ENCODE measurements around the gene COMP.

The COMP gene

DNA sequence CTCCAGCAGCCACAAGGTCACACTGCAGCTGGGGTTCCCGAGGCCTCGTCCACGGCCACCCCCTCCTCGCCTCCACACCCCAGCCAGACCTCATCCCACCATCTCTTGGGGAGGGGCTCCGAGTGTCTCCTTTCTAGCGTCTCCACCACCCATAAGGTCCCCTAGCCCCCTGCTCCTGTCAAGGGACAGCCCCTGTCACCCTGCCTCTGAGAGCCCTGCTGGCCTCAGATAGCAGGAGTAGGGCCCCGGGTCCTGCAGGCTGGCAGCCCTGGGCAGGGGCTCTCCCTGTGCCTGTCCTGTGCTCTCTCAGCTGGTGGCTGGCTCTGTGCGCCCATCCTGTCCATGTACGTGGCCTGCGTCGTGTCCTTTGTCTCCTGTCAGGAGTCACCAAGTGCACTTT, 17.0 kb downstream of the COMP start:
- TF ChIP-seq TOX (CRISPR knock-in tag; IDR thresholded peaks at IDR 0.05; ENCODE audit: borderline replicate concordance) (no peak), ZNF8 (CRISPR knock-in tag; IDR thresholded peaks at IDR 0.05) (no peak)
- ATAC-seq = no peak

- ATAC-seq = no peak
- no peak for TF ChIP-seq CREB5 (CRISPR knock-in tag; IDR thresholded peaks at IDR 0.05; ENCODE audit: low read depth)
- TF ChIP-seq RARB (CRISPR knock-in tag; IDR thresholded peaks at IDR 0.05) = no peak
- no peak for TF ChIP-seq ISL1 (CRISPR knock-in tag; IDR thresholded peaks at IDR 0.05)
- TF ChIP-seq BACH2 (CRISPR knock-in tag; IDR thresholded peaks at IDR 0.05; ENCODE audit: borderline replicate concordance) = no peak
- TF ChIP-seq, protein P1, sequence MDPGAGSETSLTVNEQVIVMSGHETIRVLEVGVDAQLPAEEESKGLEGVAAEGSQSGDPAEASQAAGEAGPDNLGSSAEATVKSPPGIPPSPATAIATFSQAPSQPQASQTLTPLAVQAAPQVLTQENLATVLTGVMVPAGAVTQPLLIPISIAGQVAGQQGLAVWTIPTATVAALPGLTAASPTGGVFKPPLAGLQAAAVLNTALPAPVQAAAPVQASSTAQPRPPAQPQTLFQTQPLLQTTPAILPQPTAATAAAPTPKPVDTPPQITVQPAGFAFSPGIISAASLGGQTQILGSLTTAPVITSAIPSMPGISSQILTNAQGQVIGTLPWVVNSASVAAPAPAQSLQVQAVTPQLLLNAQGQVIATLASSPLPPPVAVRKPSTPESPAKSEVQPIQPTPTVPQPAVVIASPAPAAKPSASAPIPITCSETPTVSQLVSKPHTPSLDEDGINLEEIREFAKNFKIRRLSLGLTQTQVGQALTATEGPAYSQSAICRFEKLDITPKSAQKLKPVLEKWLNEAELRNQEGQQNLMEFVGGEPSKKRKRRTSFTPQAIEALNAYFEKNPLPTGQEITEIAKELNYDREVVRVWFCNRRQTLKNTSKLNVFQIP (CRISPR knock-in tag; IDR thresholded peaks at IDR 0.05; ENCODE audit: borderline replicate concordance, low read depth) = no peak
- no peak for TF ChIP-seq OSR1 (CRISPR knock-in tag; IDR thresholded peaks at IDR 0.05)
- TF ChIP-seq SNAI2 (CRISPR knock-in tag; IDR thresholded peaks at IDR 0.05) = no peak
- TF ChIP-seq ARNTL (CRISPR knock-in tag; IDR thresholded peaks at IDR 0.05; ENCODE audit: borderline replicate concordance, low read depth) = no peak
- TF ChIP-seq TCF4 (CRISPR knock-in tag; IDR thresholded peaks at IDR 0.05; ENCODE audit: borderline replicate concordance) = no peak
- TF ChIP-seq ESRRG (CRISPR knock-in tag; IDR thresholded peaks at IDR 0.05) = no peak
- TF ChIP-seq ZNF565 (CRISPR knock-in tag; conservative IDR thresholded peaks at IDR 0.05; ENCODE audit: low read depth) = no peak
- TF ChIP-seq ZFP3 (CRISPR knock-in tag; IDR thresholded peaks at IDR 0.05) = no peak
- TF ChIP-seq, protein P2, sequence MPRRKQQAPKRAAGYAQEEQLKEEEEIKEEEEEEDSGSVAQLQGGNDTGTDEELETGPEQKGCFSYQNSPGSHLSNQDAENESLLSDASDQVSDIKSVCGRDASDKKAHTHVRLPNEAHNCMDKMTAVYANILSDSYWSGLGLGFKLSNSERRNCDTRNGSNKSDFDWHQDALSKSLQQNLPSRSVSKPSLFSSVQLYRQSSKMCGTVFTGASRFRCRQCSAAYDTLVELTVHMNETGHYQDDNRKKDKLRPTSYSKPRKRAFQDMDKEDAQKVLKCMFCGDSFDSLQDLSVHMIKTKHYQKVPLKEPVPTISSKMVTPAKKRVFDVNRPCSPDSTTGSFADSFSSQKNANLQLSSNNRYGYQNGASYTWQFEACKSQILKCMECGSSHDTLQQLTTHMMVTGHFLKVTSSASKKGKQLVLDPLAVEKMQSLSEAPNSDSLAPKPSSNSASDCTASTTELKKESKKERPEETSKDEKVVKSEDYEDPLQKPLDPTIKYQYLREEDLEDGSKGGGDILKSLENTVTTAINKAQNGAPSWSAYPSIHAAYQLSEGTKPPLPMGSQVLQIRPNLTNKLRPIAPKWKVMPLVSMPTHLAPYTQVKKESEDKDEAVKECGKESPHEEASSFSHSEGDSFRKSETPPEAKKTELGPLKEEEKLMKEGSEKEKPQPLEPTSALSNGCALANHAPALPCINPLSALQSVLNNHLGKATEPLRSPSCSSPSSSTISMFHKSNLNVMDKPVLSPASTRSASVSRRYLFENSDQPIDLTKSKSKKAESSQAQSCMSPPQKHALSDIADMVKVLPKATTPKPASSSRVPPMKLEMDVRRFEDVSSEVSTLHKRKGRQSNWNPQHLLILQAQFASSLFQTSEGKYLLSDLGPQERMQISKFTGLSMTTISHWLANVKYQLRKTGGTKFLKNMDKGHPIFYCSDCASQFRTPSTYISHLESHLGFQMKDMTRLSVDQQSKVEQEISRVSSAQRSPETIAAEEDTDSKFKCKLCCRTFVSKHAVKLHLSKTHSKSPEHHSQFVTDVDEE (CRISPR knock-in tag; IDR thresholded peaks at IDR 0.05) = no peak
- no peak for TF ChIP-seq CSDC2 (CRISPR knock-in tag; IDR thresholded peaks at IDR 0.05)
These were observed 17.4 kb downstream of the COMP start for GRCh38 chr19:18773682-18774081.

GRCh38 chr19:18772620-18773587, 18.2 kb downstream of the COMP start:
- no peak for ATAC-seq
- TF ChIP-seq ISL1 (CRISPR knock-in tag; IDR thresholded peaks at IDR 0.05) = no peak
- no peak for TF ChIP-seq ZFP30 (CRISPR knock-in tag; IDR thresholded peaks at IDR 0.05)
- TF ChIP-seq TCF4 (CRISPR knock-in tag; IDR thresholded peaks at IDR 0.05; ENCODE audit: borderline replicate concordance) = no peak
- TF ChIP-seq ZNF8 (CRISPR knock-in tag; IDR thresholded peaks at IDR 0.05) = no peak
- TF ChIP-seq BACH2 (CRISPR knock-in tag; IDR thresholded peaks at IDR 0.05; ENCODE audit: borderline replicate concordance) = no peak
- no peak for TF ChIP-seq PPARA (CRISPR knock-in tag; IDR thresholded peaks at IDR 0.05; ENCODE audit: borderline replicate concordance)
- TF ChIP-seq ZNF70 (CRISPR knock-in tag; IDR thresholded peaks at IDR 0.05) = no peak
- TF ChIP-seq, protein P2 (CRISPR knock-in tag; IDR thresholded peaks at IDR 0.05) = no peak
- no peak for TF ChIP-seq GLIS3 (CRISPR knock-in tag; IDR thresholded peaks at IDR 0.05)
- no peak for TF ChIP-seq ZNF565 (CRISPR knock-in tag; conservative IDR thresholded peaks at IDR 0.05; ENCODE audit: low read depth)
- TF ChIP-seq OSR1 (CRISPR knock-in tag; IDR thresholded peaks at IDR 0.05) = no peak
- no peak for TF ChIP-seq CREB5 (CRISPR knock-in tag; IDR thresholded peaks at IDR 0.05; ENCODE audit: low read depth)
- no peak for TF ChIP-seq ZC3H10 (CRISPR knock-in tag; IDR thresholded peaks at IDR 0.05)
- no peak for TF ChIP-seq ZFP3 (CRISPR knock-in tag; IDR thresholded peaks at IDR 0.05)

Measured in SK-N-SH treated with all-trans-retinoic acid at 6 μM for 48 hours (cell line).